KMS-11 (cell line): Measurements from ENCODE around the gene ARHGAP22.

Experiments
- H2AFZ ChIP-seq: fragments of 200-600 bp; sonication (generic); 2 replicates; pipeline ENCODE4 v1.6.1; 2016; ENCODE audit warnings: antibody characterized with exemption, mixed run types, low read depth
- H3K27ac ChIP-seq: fragments of 200-600 bp; sonication (generic); 2 replicates; pipeline ENCODE4 v1.6.1; 2016; ENCODE audit warnings: mild to moderate bottlenecking, mixed run types
- H3K27me3 ChIP-seq: fragments of 200-600 bp; sonication (generic); 2 replicates; pipeline ENCODE4 v1.6.1; 2017; ENCODE audit warnings: mild to moderate bottlenecking, low read depth, mixed run types, moderate library complexity; ENCODE audit not compliant: insufficient read depth
- H3K36me3 ChIP-seq: fragments of 200-600 bp; sonication (generic); 2 replicates; pipeline ENCODE4 v1.6.1; 2017; ENCODE audit warnings: mild to moderate bottlenecking, mixed run types; ENCODE audit not compliant: insufficient read depth
- H3K4me1 ChIP-seq: fragments of 200-600 bp; sonication (generic); 2 replicates; pipeline ENCODE4 v1.6.1; 2016; ENCODE audit warnings: mild to moderate bottlenecking, low read depth, mixed run types; ENCODE audit not compliant: poor library complexity, severe bottlenecking
- H3K4me2 ChIP-seq: fragments of 200-600 bp; sonication (generic); 2 replicates; pipeline ENCODE4 v1.7.0; 2016; ENCODE audit warnings: mild to moderate bottlenecking, mixed run types
- H3K4me3 ChIP-seq: fragments of 200-600 bp; sonication (generic); IDR thresholded peaks from 2 replicates; pipeline ENCODE4 v1.6.1; 2017; ENCODE audit warnings: low read depth, low read length, mixed read lengths; ENCODE audit not compliant: insufficient read depth
- H3K79me2 ChIP-seq: fragments of 200-600 bp; sonication (generic); 2 replicates; pipeline ENCODE4 v1.6.1; 2016; ENCODE audit warnings: low read depth, mixed run types; ENCODE audit not compliant: insufficient read depth
- H3K9ac ChIP-seq: fragments of 200-600 bp; sonication (generic); 2 replicates; pipeline ENCODE4 v1.6.1; 2016; ENCODE audit warnings: mild to moderate bottlenecking, mixed run types
- H4K20me1 ChIP-seq: fragments of 200-600 bp; sonication (generic); 2 replicates; pipeline ENCODE4 v1.6.1; 2016; ENCODE audit warnings: mild to moderate bottlenecking, mixed run types; ENCODE audit not compliant: insufficient read depth
- TF ChIP-seq, protein P1 (sequence below): fragments of 200-600 bp; sonication (generic); conservative IDR thresholded peaks from 2 replicates; pipeline ENCODE4 v1.6.1; 2017; ENCODE audit warnings: low read depth, mild to moderate bottlenecking, antibody characterized with exemption, low read length, moderate library complexity, mixed read lengths

ARHGAP22 gene

DNA sequence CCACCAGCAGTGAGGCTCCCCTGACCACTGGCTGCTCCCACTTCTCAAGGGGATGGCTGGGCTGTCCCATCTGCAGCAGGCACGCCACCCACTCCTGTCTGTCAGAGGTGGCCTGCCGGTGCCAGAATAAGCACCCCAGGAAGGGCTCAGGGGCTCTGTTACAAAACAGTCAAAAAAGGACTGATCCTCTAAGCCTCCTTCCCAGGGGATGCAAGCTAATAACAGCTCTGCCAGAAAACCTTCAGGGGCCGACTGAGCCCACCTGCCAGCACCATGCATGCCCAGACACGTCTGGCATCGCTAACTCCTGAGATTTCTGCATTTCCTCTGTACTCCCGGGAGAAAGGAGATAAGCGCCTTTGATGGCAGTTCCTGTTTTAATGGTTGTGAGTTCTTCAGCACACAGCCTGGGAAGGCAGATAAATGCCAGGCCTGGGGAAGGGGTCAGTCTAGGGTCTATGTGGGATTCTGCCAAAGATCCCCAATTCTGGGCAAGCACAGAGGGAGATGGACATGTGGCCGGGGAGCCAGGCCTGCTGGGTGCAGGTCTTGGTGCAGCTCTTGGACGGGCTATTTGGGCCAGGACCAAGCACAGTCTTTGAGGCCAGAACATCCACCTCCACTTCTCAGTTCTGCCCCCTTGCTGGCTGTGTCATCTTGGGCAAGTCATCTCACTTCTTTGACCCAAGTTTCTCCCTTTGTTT lies 128.4 kb downstream of the ARHGAP22 start:
- Histone ChIP-seq H3K4me1 (no peaks in the 10 kb centered on the region), H3K4me2 (no peak overlapping the region), H3K27ac (no peak overlapping the region), H3K36me3 (no peaks in the 10 kb centered on the region), H3K79me2 (no peaks in the 10 kb centered on the region), H3K4me3 (no peak overlapping the region), H4K20me1 (no peaks in the 10 kb centered on the region), H3K27me3 (no peaks in the 10 kb centered on the region), H2AFZ (no peak overlapping the region), H3K9ac (no peak overlapping the region)
- TF ChIP-seq, protein P1, sequence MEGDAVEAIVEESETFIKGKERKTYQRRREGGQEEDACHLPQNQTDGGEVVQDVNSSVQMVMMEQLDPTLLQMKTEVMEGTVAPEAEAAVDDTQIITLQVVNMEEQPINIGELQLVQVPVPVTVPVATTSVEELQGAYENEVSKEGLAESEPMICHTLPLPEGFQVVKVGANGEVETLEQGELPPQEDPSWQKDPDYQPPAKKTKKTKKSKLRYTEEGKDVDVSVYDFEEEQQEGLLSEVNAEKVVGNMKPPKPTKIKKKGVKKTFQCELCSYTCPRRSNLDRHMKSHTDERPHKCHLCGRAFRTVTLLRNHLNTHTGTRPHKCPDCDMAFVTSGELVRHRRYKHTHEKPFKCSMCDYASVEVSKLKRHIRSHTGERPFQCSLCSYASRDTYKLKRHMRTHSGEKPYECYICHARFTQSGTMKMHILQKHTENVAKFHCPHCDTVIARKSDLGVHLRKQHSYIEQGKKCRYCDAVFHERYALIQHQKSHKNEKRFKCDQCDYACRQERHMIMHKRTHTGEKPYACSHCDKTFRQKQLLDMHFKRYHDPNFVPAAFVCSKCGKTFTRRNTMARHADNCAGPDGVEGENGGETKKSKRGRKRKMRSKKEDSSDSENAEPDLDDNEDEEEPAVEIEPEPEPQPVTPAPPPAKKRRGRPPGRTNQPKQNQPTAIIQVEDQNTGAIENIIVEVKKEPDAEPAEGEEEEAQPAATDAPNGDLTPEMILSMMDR: no peak

DNA sequence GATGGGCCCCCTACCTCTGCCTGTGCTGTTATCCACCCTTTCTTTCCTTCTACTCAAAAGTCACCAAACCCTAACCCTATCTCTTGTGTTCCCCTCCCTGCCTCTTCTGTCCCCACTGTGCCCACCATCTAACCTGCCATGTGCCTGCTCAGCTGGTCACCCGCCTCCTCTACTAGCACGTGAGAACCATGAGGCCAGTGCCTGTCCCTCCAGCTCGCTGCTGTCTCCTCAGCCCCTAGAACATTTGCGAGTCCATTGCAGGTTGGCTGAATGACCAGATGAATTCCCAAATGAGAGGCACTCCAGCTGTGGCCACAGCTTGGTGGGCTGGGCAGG lies 129.0 kb downstream of the ARHGAP22 start:
- Histone ChIP-seq H4K20me1 (no peaks in the 10 kb centered on the region), H2AFZ (no peak overlapping the region), H3K36me3 (no peaks in the 10 kb centered on the region), H3K4me1 (no peaks in the 10 kb centered on the region), H3K27me3 (no peaks in the 10 kb centered on the region), H3K9ac (no peak overlapping the region), H3K79me2 (no peaks in the 10 kb centered on the region), H3K27ac (no peak overlapping the region), H3K4me3 (no peak overlapping the region), H3K4me2 (no peak overlapping the region)
- TF ChIP-seq, protein P1: no peak

DNA sequence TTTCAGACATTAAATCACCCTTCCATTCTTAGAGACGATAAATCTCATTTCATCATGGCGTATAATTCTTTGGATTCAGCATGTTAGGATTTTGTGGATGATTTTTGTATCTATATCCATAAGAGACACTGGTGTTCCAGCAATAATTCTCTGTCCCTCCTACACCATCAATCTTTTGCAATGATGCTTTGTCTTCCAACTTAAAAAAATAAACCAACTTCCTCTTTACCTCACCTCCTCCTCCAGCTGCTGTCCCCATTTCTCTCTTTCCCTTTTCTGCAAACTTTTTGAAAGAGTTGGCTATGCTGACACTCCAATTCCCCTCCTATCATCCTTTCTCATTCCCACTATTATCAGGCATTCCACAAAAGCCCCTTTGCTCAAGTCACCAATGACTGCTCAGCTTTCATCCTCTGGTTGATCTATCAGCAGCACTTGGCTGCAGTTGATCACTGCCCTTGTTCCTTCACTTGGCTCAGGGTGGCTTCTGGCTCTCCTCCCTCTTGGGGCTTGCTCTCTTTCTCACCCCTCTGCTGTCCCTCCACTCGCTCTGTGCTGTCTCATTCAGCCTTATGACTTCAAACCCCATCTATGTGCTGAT lies 130.0 kb downstream of the ARHGAP22 start:
- H3K9ac ChIP-seq: no peak overlapping the region
- no peaks in the 10 kb centered on the region for H3K79me2 ChIP-seq
- no peak overlapping the region for H3K4me2 ChIP-seq
- H3K4me3 ChIP-seq: no peak overlapping the region
- no peak overlapping the region for H2AFZ ChIP-seq
- H3K27ac ChIP-seq: no peak overlapping the region
- no peaks in the 10 kb centered on the region for H3K4me1 ChIP-seq
- H4K20me1 ChIP-seq: no peaks in the 10 kb centered on the region
- no peaks in the 10 kb centered on the region for H3K36me3 ChIP-seq
- H3K27me3 ChIP-seq: no peaks in the 10 kb centered on the region
- TF ChIP-seq, protein P1: no peak

DNA sequence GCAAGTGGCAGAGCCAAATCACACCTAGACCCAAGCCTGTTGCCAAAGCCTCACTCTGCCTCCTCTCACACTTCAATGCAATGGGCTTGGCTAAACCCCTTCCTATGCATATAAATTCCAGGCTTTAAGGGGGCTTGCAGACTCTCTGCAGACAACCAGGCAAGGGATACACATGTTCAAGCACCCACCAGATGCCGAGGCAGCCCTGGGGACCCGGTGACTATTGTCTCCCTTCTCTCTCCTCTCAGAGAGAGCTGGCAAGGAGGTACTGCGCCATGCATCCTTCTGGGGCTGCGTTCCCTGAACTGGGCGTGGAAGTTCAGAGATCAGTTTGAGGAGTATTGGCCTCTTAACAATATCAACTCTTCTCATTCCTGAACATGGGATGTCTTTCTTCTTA lies 131.2 kb downstream of the ARHGAP22 start:
- no peak overlapping the region for H3K27ac ChIP-seq
- H3K79me2 ChIP-seq: no peaks in the 10 kb centered on the region
- H3K4me2 ChIP-seq: no peak overlapping the region
- H3K4me3 ChIP-seq: no peak overlapping the region
- H2AFZ ChIP-seq: no peak overlapping the region
- H3K36me3 ChIP-seq: no peaks in the 10 kb centered on the region
- no peaks in the 10 kb centered on the region for H3K27me3 ChIP-seq
- no peaks in the 10 kb centered on the region for H4K20me1 ChIP-seq
- TF ChIP-seq, protein P1: no peak
- H3K9ac ChIP-seq: no peak overlapping the region
- H3K4me1 ChIP-seq: no peaks in the 10 kb centered on the region
